CD14-positive monocyte (primary cell): ENCODE measurements around the gene HDAC4. TPM values are rescaled to one million over a fixed set of nuclear protein-coding genes. Genes with fewer than 3 reads are reported as not detected.

Experiments used
- DNase-seq, 3 donors: peaks; one replicate each; pipeline ENCODE4 v3.0.0-alpha.2; 2011 to 2022
- H2AFZ ChIP-seq: 2 replicates; pipeline ENCODE4 v1.6.0; 2012; ENCODE audit warnings: mild to moderate bottlenecking, low read depth, low read length, inconsistent platforms; ENCODE audit not compliant: insufficient read depth, poor library complexity, severe bottlenecking
- H3K27ac ChIP-seq, 2 donors: 1 replicate in 1 of 2; 2 replicates in 1 of 2; pipeline ENCODE4 v1.5.1; 2012 to 2013; ENCODE audit warnings: low read length in 2 of 2, control low read depth in 1 of 2, inconsistent platforms in 1 of 2, low read depth in 1 of 2, mild to moderate bottlenecking in 1 of 2
- H3K27me3 ChIP-seq, 2 donors: one replicate each; pipeline versions ENCODE4 v1.6.0 to v1.6.1; 2011 to 2013; ENCODE audit warnings: low read length in 2 of 2; ENCODE audit not compliant: control insufficient read depth in 2 of 2, insufficient read depth in 2 of 2
- H3K36me3 ChIP-seq, 2 donors: replicated peaks in 1 of 2; 1 replicate in 1 of 2; 2 replicates in 1 of 2; pipeline versions ENCODE4 v1.5.1 to v1.6.1; 2012 to 2013; ENCODE audit warnings: low read length in 2 of 2, control low read depth in 1 of 2, inconsistent platforms in 1 of 2, mild to moderate bottlenecking in 1 of 2; ENCODE audit not compliant: insufficient read depth in 2 of 2, control insufficient read depth in 1 of 2
- H3K4me1 ChIP-seq, 2 donors: 1 replicate in 1 of 2; 2 replicates in 1 of 2; pipeline versions ENCODE4 v1.5.1 to v1.6.1; 2012 to 2013; ENCODE audit warnings: low read length in 2 of 2, control low read depth in 1 of 2, inconsistent platforms in 1 of 2, mild to moderate bottlenecking in 1 of 2, moderate library complexity in 1 of 2; ENCODE audit not compliant: insufficient read depth in 2 of 2, control insufficient read depth in 1 of 2
- H3K4me2 ChIP-seq: replicated peaks from 2 replicates; pipeline ENCODE3; 2012; ENCODE audit warnings: low read length, moderate library complexity, mild to moderate bottlenecking; ENCODE audit not compliant: poor library complexity, severe bottlenecking; ENCODE audit errors: extremely low read depth
- H3K4me3 ChIP-seq, 3 experiments: fragments of 200-600 bp in 1 of 3; sonication (generic) in 1 of 3; replicated peaks in 1 of 3; 1 replicate in 2 of 3; 2 replicates in 1 of 3; pipeline ENCODE4 v1.5.1; 2011 to 2013; ENCODE audit warnings: low read length in 3 of 3, mild to moderate bottlenecking in 3 of 3, control low read depth in 2 of 3, low read depth in 2 of 3, inconsistent platforms in 1 of 3, moderate library complexity in 1 of 3
- H3K79me2 ChIP-seq: 2 replicates; pipeline ENCODE4 v1.6.0; 2012; ENCODE audit warnings: mild to moderate bottlenecking, control low read depth, inconsistent platforms, low read length, moderate library complexity; ENCODE audit not compliant: insufficient read depth
- H3K9ac ChIP-seq: 2 replicates; pipeline ENCODE4 v1.6.0; 2017; ENCODE audit warnings: low read length, mild to moderate bottlenecking; ENCODE audit not compliant: insufficient read depth, poor library complexity, severe bottlenecking
- H3K9me3 ChIP-seq, 2 donors: replicated peaks in 1 of 2; 1 replicate in 1 of 2; 2 replicates in 1 of 2; pipeline versions ENCODE4 v1.5.1 to v1.6.1; 2012 to 2013; ENCODE audit warnings: low read length in 2 of 2, control low read depth in 1 of 2; ENCODE audit not compliant: control insufficient read depth in 1 of 2, insufficient read depth in 1 of 2
- H4K20me1 ChIP-seq: 2 replicates; pipeline ENCODE4 v1.6.0; 2012; ENCODE audit warnings: mild to moderate bottlenecking, low read length, control low read depth, moderate library complexity; ENCODE audit not compliant: insufficient read depth
- H3K27ac Mint-ChIP-seq, 7 donors: one replicate each; pipeline ENCODE4 v1.8.0; 2020; ENCODE audit warnings: mild to moderate bottlenecking in 7 of 7, mixed read lengths in 7 of 7, moderate library complexity in 6 of 7, inconsistent platforms in 2 of 7
- H3K27me3 Mint-ChIP-seq, 3 donors: one replicate each; pipeline ENCODE4 v1.8.0; 2021 to 2022; ENCODE audit warnings: low read depth in 3 of 3, mild to moderate bottlenecking in 3 of 3, mixed read lengths in 3 of 3, moderate library complexity in 3 of 3, inconsistent platforms in 1 of 3
- H3K36me3 Mint-ChIP-seq, 2 donors: one replicate each; pipeline ENCODE4 v1.8.0; 2020; ENCODE audit warnings: mixed read lengths in 2 of 2, inconsistent platforms in 1 of 2, mild to moderate bottlenecking in 1 of 2
- H3K4me1 Mint-ChIP-seq: one replicate; pipeline ENCODE4 v1.8.0; 2020; ENCODE audit warnings: mild to moderate bottlenecking, mixed read lengths
- H3K4me3 Mint-ChIP-seq, 2 donors: one replicate each; pipeline ENCODE4 v1.8.0; 2020; ENCODE audit warnings: mild to moderate bottlenecking in 2 of 2, mixed read lengths in 2 of 2, moderate library complexity in 1 of 2
- H3K9me3 Mint-ChIP-seq, 7 donors: one replicate each; pipeline ENCODE4 v1.8.0; 2020 to 2022; ENCODE audit warnings: mixed read lengths in 7 of 7, mild to moderate bottlenecking in 6 of 7, moderate library complexity in 6 of 7, inconsistent platforms in 2 of 7
- WGBS: methylation state at CpG from one replicate; pipeline ENCODE4 v1.1.5; 2013; ENCODE audit warnings: missing lambda C conversion rate; ENCODE audit not compliant: insufficient coverage; 5-methylcytosine and 5-hydroxymethylcytosine counted together
- intact Hi-C, 2 donors: fragments of 100-400 bp; cut with micrococcal nuclease; formaldehyde crosslinking; loops; one replicate each; pipeline versions ENCODE4 v1.15.0 to v1.15.1; 2023
- polyA plus RNA-seq, 3 donors: library from polyadenylated mRNA; depleted of rRNA in 1 of 3; unstranded in 2 of 3; stranded (reverse) in 1 of 3; fragments of 300-500 nt in 2 of 3; fragments of >200 nt in 1 of 3; fragmentation: Illumina TruSeq in 2 of 3; gene quantifications; 1 replicate in 2 of 3; 2 replicates in 1 of 3; pipeline ENCODE4 v1.2.3, GENCODE V29; 2012 to 2021
- TF ChIP-seq, protein P1 (sequence below): fragments of 200-600 bp; IDR thresholded peaks from one replicate; pipeline ENCODE4 v1.8.0; 2022; ENCODE audit warnings: antibody characterized with exemption, mild to moderate bottlenecking

The HDAC4 gene
- polyA plus RNA-seq, 3 donors: 3.3 to 23.0 (median 4.5) TPM

- TF ChIP-seq, protein P1, sequence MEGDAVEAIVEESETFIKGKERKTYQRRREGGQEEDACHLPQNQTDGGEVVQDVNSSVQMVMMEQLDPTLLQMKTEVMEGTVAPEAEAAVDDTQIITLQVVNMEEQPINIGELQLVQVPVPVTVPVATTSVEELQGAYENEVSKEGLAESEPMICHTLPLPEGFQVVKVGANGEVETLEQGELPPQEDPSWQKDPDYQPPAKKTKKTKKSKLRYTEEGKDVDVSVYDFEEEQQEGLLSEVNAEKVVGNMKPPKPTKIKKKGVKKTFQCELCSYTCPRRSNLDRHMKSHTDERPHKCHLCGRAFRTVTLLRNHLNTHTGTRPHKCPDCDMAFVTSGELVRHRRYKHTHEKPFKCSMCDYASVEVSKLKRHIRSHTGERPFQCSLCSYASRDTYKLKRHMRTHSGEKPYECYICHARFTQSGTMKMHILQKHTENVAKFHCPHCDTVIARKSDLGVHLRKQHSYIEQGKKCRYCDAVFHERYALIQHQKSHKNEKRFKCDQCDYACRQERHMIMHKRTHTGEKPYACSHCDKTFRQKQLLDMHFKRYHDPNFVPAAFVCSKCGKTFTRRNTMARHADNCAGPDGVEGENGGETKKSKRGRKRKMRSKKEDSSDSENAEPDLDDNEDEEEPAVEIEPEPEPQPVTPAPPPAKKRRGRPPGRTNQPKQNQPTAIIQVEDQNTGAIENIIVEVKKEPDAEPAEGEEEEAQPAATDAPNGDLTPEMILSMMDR: no peak
- DNase-seq: no peak
- intact Hi-C loops: loop anchor here in 1 of 2 donors (2.0 to 10.0 kb wide), 2 partner anchors 15 to 213 kb away; no protein-coding TSS in a partner anchor
- peaks cover 76 to 96% of the 10 kb centered on the region in 2 donors for H3K4me1 ChIP-seq
- H3K36me3 ChIP-seq: peaks cover 10 to 18% of the 10 kb centered on the region in 2 donors
- peak overlapping the region in 1 of 3 experiments; percentile 60 for H3K4me3 ChIP-seq
- Mint-ChIP-seq H3K4me3 (no peak overlapping the region), H3K27me3 (no peaks in the 10 kb centered on the region), H3K27ac (peak overlapping the region; percentile 92 to 98 (median 95)), H3K4me1 (peaks cover 92% of the 10 kb centered on the region), H3K36me3 (peaks cover 32 to 47% of the 10 kb centered on the region in 2 donors), H3K9me3 (peaks cover 0 to 3% (median 0%) of the 10 kb centered on the region in 7 donors)
- H3K27me3 ChIP-seq: no peaks in the 10 kb centered on the region
- whole genome bisulfite sequencing: 37% methylated on average over 7 of the region's 9 CpGs
- peak overlapping the region; percentile 76 for H3K4me2 ChIP-seq
- H4K20me1 ChIP-seq: peaks cover 8% of the 10 kb centered on the region
- peaks cover 98% of the 10 kb centered on the region for H3K79me2 ChIP-seq
- peak overlapping the region; percentile 63 to 95 for H3K27ac ChIP-seq
- H2AFZ ChIP-seq: no peak overlapping the region
- peak overlapping the region; percentile 49 for H3K9ac ChIP-seq
- no peaks in the 10 kb centered on the region for H3K9me3 ChIP-seq
Observed at GRCh38 chr2:239251971-239252370, 148.8 kb downstream of the HDAC4 start.

GRCh38 chr2:239250216-239251081, 150.4 kb downstream of the HDAC4 start:
- peak overlapping the region; percentile 2 for H3K9ac ChIP-seq

More at GRCh38 chr2:239250216-239251081, 150.4 kb downstream of the HDAC4 start:
- DNase-seq: peak in 2 of 3 donors; percentile 47 to 51
- H3K4me1 ChIP-seq: peaks cover 75 to 86% of the 10 kb centered on the region in 2 donors
- Mint-ChIP-seq H3K27ac (peak overlapping the region; percentile 66 to 89 (median 87)), H3K9me3 (peaks cover 0 to 3% (median 0%) of the 10 kb centered on the region in 7 donors), H3K4me3 (peak overlapping the region in 1 of 2 donors; percentile 72), H3K27me3 (no peaks in the 10 kb centered on the region), H3K36me3 (peaks cover 37 to 60% of the 10 kb centered on the region in 2 donors), H3K4me1 (peaks cover 94% of the 10 kb centered on the region)
- H3K27me3 ChIP-seq: no peaks in the 10 kb centered on the region
- no peaks in the 10 kb centered on the region for H3K9me3 ChIP-seq
- 69% methylated on average over 25 of the region's 30 CpGs for WGBS
- peaks cover 98% of the 10 kb centered on the region for H3K79me2 ChIP-seq
- intact Hi-C loops: loop anchor here in 1 of 2 donors (10.0 kb wide), 1 partner anchor 214 kb away; no protein-coding TSS in a partner anchor
- peak overlapping the region; percentile 38 to 67 for H3K27ac ChIP-seq
- no peak overlapping the region for H2AFZ ChIP-seq
- TF ChIP-seq, protein P1: no peak
- peak overlapping the region; percentile 21 for H3K4me2 ChIP-seq
- H3K4me3 ChIP-seq: peak overlapping the region in 1 of 3 experiments; percentile 10
- H3K36me3 ChIP-seq: peaks cover 20 to 31% of the 10 kb centered on the region in 2 donors
- peaks cover 16% of the 10 kb centered on the region for H4K20me1 ChIP-seq
